GM18511 (cell line): Measurements from ENCODE around the gene TBC1D26.
"Not testable (repeated sequence)": the region's sequence is repeated elsewhere in the genome, so short reads cannot be mapped to it uniquely, and the experiment has no call there.

Source experiments
- ATAC-seq: cut with Tn5 transposase; IDR thresholded peaks from one replicate; pipeline ENCODE4 v1.9.1; 2021; ENCODE audit warnings: mild to moderate bottlenecking, moderate library complexity; ENCODE audit not compliant: unreplicated experiment

TBC1D26 gene

GRCh38 chr17:15742921-15743320, 10.8 kb downstream of the TBC1D26 start:
- no peak for ATAC-seq

- no peak for ATAC-seq
Measured at GRCh38 chr17:15744074-15744676, 12.1 kb downstream of the TBC1D26 start.

GRCh38 chr17:15744885-15745284, 12.8 kb downstream of the TBC1D26 start:
- ATAC-seq = no peak

- not testable (repeated sequence) for ATAC-seq
Measured at GRCh38 chr17:15749403-15749802, 17.3 kb downstream of the TBC1D26 start.

- not testable (repeated sequence) for ATAC-seq
Measured at GRCh38 chr17:15768865-15769533, 36.9 kb downstream of the TBC1D26 start.

- ATAC-seq = not testable (repeated sequence)
Measured at GRCh38 chr17:15770679-15771078, 38.6 kb downstream of the TBC1D26 start.

GRCh38 chr17:15776871-15777270, 44.8 kb downstream of the TBC1D26 start:
- ATAC-seq = no peak

- no peak for ATAC-seq
Measured at GRCh38 chr17:15777297-15777696, 45.2 kb downstream of the TBC1D26 start.

GRCh38 chr17:15777717-15778116, 45.6 kb downstream of the TBC1D26 start:
- ATAC-seq = no peak

GRCh38 chr17:15779119-15779518, 47.0 kb downstream of the TBC1D26 start:
- ATAC-seq = no peak

- ATAC-seq = no peak
Measured at GRCh38 chr17:15780188-15780587, 48.1 kb downstream of the TBC1D26 start.

GRCh38 chr17:15782866-15783265, 50.8 kb downstream of the TBC1D26 start:
- no peak for ATAC-seq

- ATAC-seq = no peak
Measured at GRCh38 chr17:15783461-15783860, 51.4 kb downstream of the TBC1D26 start.

GRCh38 chr17:15784351-15784750, 52.3 kb downstream of the TBC1D26 start:
- not testable (repeated sequence) for ATAC-seq

- not testable (repeated sequence) for ATAC-seq
Measured at GRCh38 chr17:15787363-15788075, 55.4 kb downstream of the TBC1D26 start.

GRCh38 chr17:15788365-15788764, 56.3 kb downstream of the TBC1D26 start:
- ATAC-seq = not testable (repeated sequence)
